ENCODE data around the gene ADAT2. TPM values are rescaled to one million over a fixed set of nuclear protein-coding genes. Genes with fewer than 3 reads are reported as not detected.

Gene ADAT2
- polyA plus RNA-seq, 1 of the 3 experiments (the other 2 are of a cell fraction) = 5.4 TPM

DNA sequence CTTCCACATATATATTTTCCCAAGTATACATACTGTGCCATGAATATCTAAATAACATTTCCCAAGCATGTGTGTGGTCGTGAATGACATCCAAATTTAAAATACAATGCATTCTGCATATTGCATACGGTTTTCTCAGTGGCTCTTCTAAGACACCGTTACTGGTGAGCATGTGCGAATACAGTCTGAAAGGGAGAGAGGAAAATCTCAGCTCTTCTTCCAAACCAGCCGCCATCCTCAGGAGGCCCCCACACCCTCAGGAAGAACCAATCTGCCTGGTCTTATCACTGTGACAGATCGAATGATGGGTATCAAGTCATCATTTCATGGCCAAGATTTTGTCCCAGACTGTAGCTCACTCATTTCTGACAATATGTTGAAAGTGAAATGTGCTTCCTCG, 50.7 kb downstream of the ADAT2 start (continued):
- TF ChIP-seq, protein P1, sequence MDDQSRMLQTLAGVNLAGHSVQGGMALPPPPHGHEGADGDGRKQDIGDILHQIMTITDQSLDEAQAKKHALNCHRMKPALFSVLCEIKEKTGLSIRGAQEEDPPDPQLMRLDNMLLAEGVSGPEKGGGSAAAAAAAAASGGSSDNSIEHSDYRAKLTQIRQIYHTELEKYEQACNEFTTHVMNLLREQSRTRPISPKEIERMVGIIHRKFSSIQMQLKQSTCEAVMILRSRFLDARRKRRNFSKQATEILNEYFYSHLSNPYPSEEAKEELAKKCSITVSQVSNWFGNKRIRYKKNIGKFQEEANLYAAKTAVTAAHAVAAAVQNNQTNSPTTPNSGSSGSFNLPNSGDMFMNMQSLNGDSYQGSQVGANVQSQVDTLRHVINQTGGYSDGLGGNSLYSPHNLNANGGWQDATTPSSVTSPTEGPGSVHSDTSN (IDR thresholded peaks at IDR 0.05) = no peak

DNA sequence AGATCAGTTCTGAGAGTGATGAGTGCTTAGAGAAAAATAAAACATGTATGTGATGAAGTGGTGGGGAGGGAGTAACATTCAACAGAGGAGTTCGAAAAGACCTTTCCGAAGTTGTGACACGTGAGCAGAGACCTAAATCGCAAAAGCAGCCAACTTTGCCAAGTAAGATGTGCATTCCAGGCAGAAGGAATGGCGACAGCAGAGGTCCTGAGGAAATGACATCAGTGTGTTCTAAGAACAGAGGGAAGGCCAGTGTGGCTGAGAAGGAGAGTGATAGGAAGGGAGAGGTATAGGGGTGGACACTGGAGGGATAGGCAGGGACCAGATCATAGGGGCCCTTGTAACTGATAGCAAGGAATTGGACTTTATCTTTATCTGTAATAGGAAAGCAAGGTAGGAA, 51.3 kb downstream of the ADAT2 start:
- CTCF ChIA-PET = no interaction called here
- Histone ChIP-seq H3K9me2 (no peaks in the 10 kb centered on the region), H3K4me1 (ENCODE audit: control insufficient read depth in 1 of 2, insufficient read depth in 2 of 2, low read depth in 1 of 2, low read length in 1 of 2) (no peaks in the 10 kb centered on the region; a peak in 1 of 4 replicates), H3K79me2 (ENCODE audit: insufficient read depth) (no peaks in the 10 kb centered on the region), H3K27ac (ENCODE audit: low read depth in 2 of 2, low read length in 1 of 2) (no peak overlapping the region), H3K9me3 (no peaks in the 10 kb centered on the region), H3K4me2 (no peak overlapping the region), H3K27me3 (ENCODE audit: insufficient read depth) (no peaks in the 10 kb centered on the region), H3K36me3 (replicated peaks in 1 of 2; ENCODE audit: control insufficient read depth in 1 of 2, insufficient read depth in 2 of 2, low read length in 1 of 2) (no peaks in the 10 kb centered on the region), H3K4me3 (ENCODE audit: low read depth in 2 of 2, low read length in 1 of 2) (no peak overlapping the region), H3K9ac (no peak overlapping the region), H3F3A (replicated peaks; ENCODE audit: insufficient read depth) (no peaks in the 10 kb centered on the region), H2AFZ (ENCODE audit: low read depth) (no peak overlapping the region), H4K20me1 (ENCODE audit: insufficient read depth) (no peaks in the 10 kb centered on the region)
- DNase-seq = no peak
- POLR2A ChIA-PET = no interaction called here
- WGBS (ENCODE audit: low lambda C conversion rate) = 89% methylated on average over 5 of the region's 5 CpGs
- TF ChIP-seq ZBTB33 (IDR thresholded peaks at IDR 0.05; ENCODE audit: borderline replicate concordance, low read depth) = no peak
- no peak for TF ChIP-seq TCF12 (IDR thresholded peaks at IDR 0.05)
- TF ChIP-seq EP300 (IDR thresholded peaks at IDR 0.05; ENCODE audit: borderline replicate concordance in 1 of 2, low read depth in 1 of 2, low read length in 1 of 2) = no peak
- TF ChIP-seq NRF1 (IDR thresholded peaks at IDR 0.05; ENCODE audit: low read depth, low read length) = no peak
- TF ChIP-seq, protein P2, sequence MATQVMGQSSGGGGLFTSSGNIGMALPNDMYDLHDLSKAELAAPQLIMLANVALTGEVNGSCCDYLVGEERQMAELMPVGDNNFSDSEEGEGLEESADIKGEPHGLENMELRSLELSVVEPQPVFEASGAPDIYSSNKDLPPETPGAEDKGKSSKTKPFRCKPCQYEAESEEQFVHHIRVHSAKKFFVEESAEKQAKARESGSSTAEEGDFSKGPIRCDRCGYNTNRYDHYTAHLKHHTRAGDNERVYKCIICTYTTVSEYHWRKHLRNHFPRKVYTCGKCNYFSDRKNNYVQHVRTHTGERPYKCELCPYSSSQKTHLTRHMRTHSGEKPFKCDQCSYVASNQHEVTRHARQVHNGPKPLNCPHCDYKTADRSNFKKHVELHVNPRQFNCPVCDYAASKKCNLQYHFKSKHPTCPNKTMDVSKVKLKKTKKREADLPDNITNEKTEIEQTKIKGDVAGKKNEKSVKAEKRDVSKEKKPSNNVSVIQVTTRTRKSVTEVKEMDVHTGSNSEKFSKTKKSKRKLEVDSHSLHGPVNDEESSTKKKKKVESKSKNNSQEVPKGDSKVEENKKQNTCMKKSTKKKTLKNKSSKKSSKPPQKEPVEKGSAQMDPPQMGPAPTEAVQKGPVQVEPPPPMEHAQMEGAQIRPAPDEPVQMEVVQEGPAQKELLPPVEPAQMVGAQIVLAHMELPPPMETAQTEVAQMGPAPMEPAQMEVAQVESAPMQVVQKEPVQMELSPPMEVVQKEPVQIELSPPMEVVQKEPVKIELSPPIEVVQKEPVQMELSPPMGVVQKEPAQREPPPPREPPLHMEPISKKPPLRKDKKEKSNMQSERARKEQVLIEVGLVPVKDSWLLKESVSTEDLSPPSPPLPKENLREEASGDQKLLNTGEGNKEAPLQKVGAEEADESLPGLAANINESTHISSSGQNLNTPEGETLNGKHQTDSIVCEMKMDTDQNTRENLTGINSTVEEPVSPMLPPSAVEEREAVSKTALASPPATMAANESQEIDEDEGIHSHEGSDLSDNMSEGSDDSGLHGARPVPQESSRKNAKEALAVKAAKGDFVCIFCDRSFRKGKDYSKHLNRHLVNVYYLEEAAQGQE (IDR thresholded peaks at IDR 0.05; ENCODE audit: low read depth, low read length) = no peak
- TF ChIP-seq TEAD4 (IDR thresholded peaks at IDR 0.05; ENCODE audit: borderline replicate concordance, insufficient read depth) = no peak
- no peak for TF ChIP-seq MAX (IDR thresholded peaks at IDR 0.05; ENCODE audit: low read depth)
- no peak for TF ChIP-seq MXI1 (IDR thresholded peaks at IDR 0.05; ENCODE audit: low read depth, low read length)
